OCI-LY1 (cell line): ENCODE measurements around the gene DCLRE1A.

ENCODE experiments used
- EZH2 ChIP-seq: fragments of 200-600 bp; sonication (generic), shearing (Covaris generic); IDR thresholded peaks from 2 replicates; pipeline ENCODE4 v1.8.0; 2017; ENCODE audit warnings: borderline replicate concordance, mixed run types, mild to moderate bottlenecking, antibody characterized with exemption, low read length, moderate library complexity, mixed read lengths
- TF ChIP-seq, protein P1 (sequence below): fragments of 200-600 bp; sonication (generic), shearing (Covaris generic); IDR thresholded peaks from 2 replicates; pipeline ENCODE4 v1.5.1; 2017; ENCODE audit warnings: mild to moderate bottlenecking, antibody characterized with exemption, low read length, moderate library complexity, mixed read lengths

DNA sequence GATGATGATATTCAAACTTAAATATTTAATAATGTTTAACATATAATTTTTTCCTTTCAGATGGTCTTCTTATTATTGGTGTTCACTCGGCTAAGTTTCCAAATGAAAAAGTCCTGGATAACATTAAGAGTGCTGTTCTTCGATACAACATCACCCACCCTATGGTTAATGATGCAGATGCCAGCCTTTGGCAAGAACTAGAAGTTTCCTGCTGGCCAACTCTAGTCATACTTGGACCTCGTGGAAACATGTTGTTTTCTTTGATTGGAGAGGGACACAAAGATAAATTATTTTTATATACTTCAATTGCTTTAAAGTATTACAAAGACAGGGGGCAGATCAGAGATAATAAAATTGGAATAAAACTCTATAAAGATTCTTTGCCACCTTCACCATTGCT is 22.6 kb upstream of the DCLRE1A start:
- TF ChIP-seq, protein P1, sequence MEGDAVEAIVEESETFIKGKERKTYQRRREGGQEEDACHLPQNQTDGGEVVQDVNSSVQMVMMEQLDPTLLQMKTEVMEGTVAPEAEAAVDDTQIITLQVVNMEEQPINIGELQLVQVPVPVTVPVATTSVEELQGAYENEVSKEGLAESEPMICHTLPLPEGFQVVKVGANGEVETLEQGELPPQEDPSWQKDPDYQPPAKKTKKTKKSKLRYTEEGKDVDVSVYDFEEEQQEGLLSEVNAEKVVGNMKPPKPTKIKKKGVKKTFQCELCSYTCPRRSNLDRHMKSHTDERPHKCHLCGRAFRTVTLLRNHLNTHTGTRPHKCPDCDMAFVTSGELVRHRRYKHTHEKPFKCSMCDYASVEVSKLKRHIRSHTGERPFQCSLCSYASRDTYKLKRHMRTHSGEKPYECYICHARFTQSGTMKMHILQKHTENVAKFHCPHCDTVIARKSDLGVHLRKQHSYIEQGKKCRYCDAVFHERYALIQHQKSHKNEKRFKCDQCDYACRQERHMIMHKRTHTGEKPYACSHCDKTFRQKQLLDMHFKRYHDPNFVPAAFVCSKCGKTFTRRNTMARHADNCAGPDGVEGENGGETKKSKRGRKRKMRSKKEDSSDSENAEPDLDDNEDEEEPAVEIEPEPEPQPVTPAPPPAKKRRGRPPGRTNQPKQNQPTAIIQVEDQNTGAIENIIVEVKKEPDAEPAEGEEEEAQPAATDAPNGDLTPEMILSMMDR, result no peak
- no peak for TF ChIP-seq EZH2
